Measurements from ENCODE around the gene HOXB6.

DNA sequence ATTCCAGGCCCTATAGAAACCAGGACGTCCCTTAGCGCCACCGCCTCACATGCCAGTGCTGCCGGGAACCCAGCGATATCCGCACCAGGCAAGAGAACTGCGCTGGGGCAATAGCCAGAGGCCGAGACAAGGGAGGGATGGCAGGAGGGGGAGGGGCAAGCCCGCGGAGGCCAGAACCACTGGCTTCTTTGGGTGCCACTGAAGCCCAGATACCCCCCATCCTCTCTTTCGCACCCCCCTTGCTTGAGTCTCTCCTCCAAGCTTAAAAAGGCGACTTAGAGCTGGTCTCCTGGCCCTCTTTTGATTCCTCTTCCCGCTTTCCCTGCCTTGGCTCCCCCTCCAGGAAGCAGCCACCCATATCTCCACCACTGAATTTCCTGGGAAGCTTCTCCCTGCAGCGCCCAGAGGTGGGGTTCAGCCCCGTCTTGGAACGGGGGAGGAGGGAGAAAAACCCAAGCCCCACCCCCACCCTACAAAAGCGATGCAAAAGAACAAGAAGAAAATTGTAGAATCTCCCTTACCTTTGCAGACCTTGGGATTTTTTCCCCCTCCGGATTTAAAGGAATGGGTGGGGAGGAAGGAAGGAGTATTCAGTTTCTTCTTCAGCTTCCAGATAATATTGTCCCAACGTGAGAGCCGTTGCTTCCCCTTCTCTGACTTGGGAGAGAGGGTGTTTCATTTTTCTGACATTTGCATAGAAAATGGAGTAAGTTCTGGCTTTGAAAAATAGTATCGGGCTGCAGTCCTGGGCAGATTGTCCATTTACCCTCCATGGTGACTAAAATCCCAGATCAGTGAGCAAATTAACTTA is 622 bp downstream of the HOXB6 start:
- TF ChIP-seq RBAK (tag by site-specific recombination; IDR thresholded peaks at IDR 0.05) (no peak), ZNF10 (tag by site-specific recombination; IDR thresholded peaks at IDR 0.05) (0 out of 2 replicates have a peak, but pooled peaks have one; percentile 13), ZBTB7A (tag by site-specific recombination; IDR thresholded peaks at IDR 0.05; ENCODE audit: low read depth) (no peak), ZNF37A (tag by site-specific recombination; IDR thresholded peaks at IDR 0.05) (no peak), SP2 (tag by site-specific recombination; IDR thresholded peaks at IDR 0.05) (peak; percentile 67), ZNF549 (tag by site-specific recombination; IDR thresholded peaks at IDR 0.05) (no peak), ZNF473 (tag by site-specific recombination; IDR thresholded peaks at IDR 0.05) (no peak), ZNF354C (tag by site-specific recombination; IDR thresholded peaks at IDR 0.05; ENCODE audit: borderline replicate concordance, low read depth) (no peak), SETDB1 (IDR thresholded peaks at IDR 0.05; ENCODE audit: insufficient read length, low read length) (no peak)
- TF ChIP-seq, protein P1, sequence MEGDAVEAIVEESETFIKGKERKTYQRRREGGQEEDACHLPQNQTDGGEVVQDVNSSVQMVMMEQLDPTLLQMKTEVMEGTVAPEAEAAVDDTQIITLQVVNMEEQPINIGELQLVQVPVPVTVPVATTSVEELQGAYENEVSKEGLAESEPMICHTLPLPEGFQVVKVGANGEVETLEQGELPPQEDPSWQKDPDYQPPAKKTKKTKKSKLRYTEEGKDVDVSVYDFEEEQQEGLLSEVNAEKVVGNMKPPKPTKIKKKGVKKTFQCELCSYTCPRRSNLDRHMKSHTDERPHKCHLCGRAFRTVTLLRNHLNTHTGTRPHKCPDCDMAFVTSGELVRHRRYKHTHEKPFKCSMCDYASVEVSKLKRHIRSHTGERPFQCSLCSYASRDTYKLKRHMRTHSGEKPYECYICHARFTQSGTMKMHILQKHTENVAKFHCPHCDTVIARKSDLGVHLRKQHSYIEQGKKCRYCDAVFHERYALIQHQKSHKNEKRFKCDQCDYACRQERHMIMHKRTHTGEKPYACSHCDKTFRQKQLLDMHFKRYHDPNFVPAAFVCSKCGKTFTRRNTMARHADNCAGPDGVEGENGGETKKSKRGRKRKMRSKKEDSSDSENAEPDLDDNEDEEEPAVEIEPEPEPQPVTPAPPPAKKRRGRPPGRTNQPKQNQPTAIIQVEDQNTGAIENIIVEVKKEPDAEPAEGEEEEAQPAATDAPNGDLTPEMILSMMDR (tag by site-specific recombination; IDR thresholded peaks at IDR 0.05): 0 out of 2 replicates have a peak, but pooled peaks have one; percentile 9
- TF ChIP-seq, protein P2, sequence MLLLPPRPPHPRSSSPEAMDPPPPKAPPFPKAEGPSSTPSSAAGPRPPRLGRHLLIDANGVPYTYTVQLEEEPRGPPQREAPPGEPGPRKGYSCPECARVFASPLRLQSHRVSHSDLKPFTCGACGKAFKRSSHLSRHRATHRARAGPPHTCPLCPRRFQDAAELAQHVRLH (tag by site-specific recombination; IDR thresholded peaks at IDR 0.05): no peak
- TF ChIP-seq, protein P3, sequence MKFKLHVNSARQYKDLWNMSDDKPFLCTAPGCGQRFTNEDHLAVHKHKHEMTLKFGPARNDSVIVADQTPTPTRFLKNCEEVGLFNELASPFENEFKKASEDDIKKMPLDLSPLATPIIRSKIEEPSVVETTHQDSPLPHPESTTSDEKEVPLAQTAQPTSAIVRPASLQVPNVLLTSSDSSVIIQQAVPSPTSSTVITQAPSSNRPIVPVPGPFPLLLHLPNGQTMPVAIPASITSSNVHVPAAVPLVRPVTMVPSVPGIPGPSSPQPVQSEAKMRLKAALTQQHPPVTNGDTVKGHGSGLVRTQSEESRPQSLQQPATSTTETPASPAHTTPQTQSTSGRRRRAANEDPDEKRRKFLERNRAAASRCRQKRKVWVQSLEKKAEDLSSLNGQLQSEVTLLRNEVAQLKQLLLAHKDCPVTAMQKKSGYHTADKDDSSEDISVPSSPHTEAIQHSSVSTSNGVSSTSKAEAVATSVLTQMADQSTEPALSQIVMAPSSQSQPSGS (tag by site-specific recombination; IDR thresholded peaks at IDR 0.05; ENCODE audit: low read depth): no peak
